ENCODE measurements around the gene AUTS2.

Gene AUTS2

GRCh38 chr7:70787771-70788170 is 1189.5 kb downstream of the AUTS2 start:
- no peak overlapping the region for H3K27ac ChIP-seq (replicated peaks)
- TF ChIP-seq, protein P1, sequence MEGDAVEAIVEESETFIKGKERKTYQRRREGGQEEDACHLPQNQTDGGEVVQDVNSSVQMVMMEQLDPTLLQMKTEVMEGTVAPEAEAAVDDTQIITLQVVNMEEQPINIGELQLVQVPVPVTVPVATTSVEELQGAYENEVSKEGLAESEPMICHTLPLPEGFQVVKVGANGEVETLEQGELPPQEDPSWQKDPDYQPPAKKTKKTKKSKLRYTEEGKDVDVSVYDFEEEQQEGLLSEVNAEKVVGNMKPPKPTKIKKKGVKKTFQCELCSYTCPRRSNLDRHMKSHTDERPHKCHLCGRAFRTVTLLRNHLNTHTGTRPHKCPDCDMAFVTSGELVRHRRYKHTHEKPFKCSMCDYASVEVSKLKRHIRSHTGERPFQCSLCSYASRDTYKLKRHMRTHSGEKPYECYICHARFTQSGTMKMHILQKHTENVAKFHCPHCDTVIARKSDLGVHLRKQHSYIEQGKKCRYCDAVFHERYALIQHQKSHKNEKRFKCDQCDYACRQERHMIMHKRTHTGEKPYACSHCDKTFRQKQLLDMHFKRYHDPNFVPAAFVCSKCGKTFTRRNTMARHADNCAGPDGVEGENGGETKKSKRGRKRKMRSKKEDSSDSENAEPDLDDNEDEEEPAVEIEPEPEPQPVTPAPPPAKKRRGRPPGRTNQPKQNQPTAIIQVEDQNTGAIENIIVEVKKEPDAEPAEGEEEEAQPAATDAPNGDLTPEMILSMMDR (IDR thresholded peaks at IDR 0.05; ENCODE audit: insufficient read depth, low read length): no peak
- no peak for TF ChIP-seq GABPA (IDR thresholded peaks at IDR 0.05; ENCODE audit: low read depth)

GRCh38 chr7:70788276-70788675 is 1190.0 kb downstream of the AUTS2 start:
- Histone ChIP-seq H3K27ac (replicated peaks) (no peak overlapping the region), H3K27me3 (ENCODE audit: insufficient read depth, poor library complexity, severe bottlenecking) (no peaks in the 10 kb centered on the region), H3K4me3 (replicated peaks; ENCODE audit: insufficient read depth, low read length) (no peak overlapping the region)
- DNase-seq (ENCODE audit: low read depth in 1 of 2, low spot score in 1 of 2): no peak
- TF ChIP-seq SPI1 (IDR thresholded peaks at IDR 0.05; ENCODE audit: borderline replicate concordance, low read depth) (no peak), REST (IDR thresholded peaks at IDR 0.05; ENCODE audit: insufficient replicate concordance, low read depth) (no peak), POLR2AphosphoS5 (IDR thresholded peaks at IDR 0.05; ENCODE audit: low read depth) (no peak), GABPA (IDR thresholded peaks at IDR 0.05; ENCODE audit: low read depth) (no peak)
- TF ChIP-seq, protein P1 (IDR thresholded peaks at IDR 0.05; ENCODE audit: insufficient read depth, low read length): no peak

More at GRCh38 chr7:70787771-70788170, 1189.5 kb downstream of the AUTS2 start:
- no peak for DNase-seq (ENCODE audit: low read depth in 1 of 2, low spot score in 1 of 2)
- H3K4me3 ChIP-seq (replicated peaks; ENCODE audit: insufficient read depth, low read length): no peak overlapping the region
- no peaks in the 10 kb centered on the region for H3K27me3 ChIP-seq (ENCODE audit: insufficient read depth, poor library complexity, severe bottlenecking)

GRCh38 chr7:70789481-70790214 is 1191.4 kb downstream of the AUTS2 start:
- H3K27ac ChIP-seq (replicated peaks): no peak overlapping the region
- no peak overlapping the region for H3K4me3 ChIP-seq (replicated peaks; ENCODE audit: insufficient read depth, low read length)
- no peaks in the 10 kb centered on the region for H3K27me3 ChIP-seq (ENCODE audit: insufficient read depth, poor library complexity, severe bottlenecking)
- TF ChIP-seq POLR2AphosphoS5 (IDR thresholded peaks at IDR 0.05; ENCODE audit: low read depth): no peak
- TF ChIP-seq REST (IDR thresholded peaks at IDR 0.05; ENCODE audit: insufficient replicate concordance, low read depth): no peak
- TF ChIP-seq, protein P1 (IDR thresholded peaks at IDR 0.05; ENCODE audit: insufficient read depth, low read length): no peak
- TF ChIP-seq SPI1 (IDR thresholded peaks at IDR 0.05; ENCODE audit: borderline replicate concordance, low read depth): no peak
- no peak for TF ChIP-seq GABPA (IDR thresholded peaks at IDR 0.05; ENCODE audit: low read depth)
- no peak for DNase-seq (ENCODE audit: low read depth in 1 of 2, low spot score in 1 of 2)

Data from HL-60 (cell line).